ENCODE results near the gene SMOC1. TPM values are rescaled to one million over a fixed set of nuclear protein-coding genes. Genes with fewer than 3 reads are reported as not detected.
A peak's percentile ranks its signal among the peaks of the same experiment; 100 is the strongest.

The SMOC1 gene
- total and polyA plus RNA-seq, 9 of the 15 experiments (the other 6 are each of a cell fraction or from before 2014, with no cell fraction given) = 0.04 TPM; not detected in 8

DNA sequence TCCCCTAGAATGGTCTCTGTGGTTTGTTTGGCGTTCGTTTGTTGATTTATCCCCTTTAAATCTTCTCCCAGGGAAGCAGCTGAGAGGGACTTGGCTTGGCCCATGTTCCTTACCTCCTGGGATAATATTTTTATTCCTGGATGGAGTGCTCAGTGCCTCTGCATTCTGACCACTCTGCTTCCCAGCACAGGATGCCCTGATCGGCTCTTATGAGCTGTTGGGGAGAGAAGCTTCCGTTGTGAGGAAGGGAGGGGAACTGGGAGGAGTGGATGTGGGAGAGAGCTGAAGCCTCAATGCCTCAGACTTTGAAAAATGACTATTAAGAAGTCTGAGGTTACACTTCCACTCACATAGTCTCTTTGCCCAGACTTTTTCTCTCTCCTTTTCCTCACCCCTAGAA, 114.8 kb downstream of the SMOC1 start:
- no peaks in the 10 kb centered on the region for H3K9me3 ChIP-seq (replicated peaks; ENCODE audit: control insufficient read depth, insufficient read depth, low read depth, low read length)
- FAIRE-seq (no peak), ATAC-seq (no peak), DNase-seq (ENCODE audit: extremely low read depth in 1 of 4, low spot score in 3 of 4) (no peak)
- H4K20me1 ChIP-seq (replicated peaks; ENCODE audit: control insufficient read depth, insufficient read depth, low read length) = no peaks in the 10 kb centered on the region
- WGBS (ENCODE audit: insufficient coverage, low coverage, missing lambda C conversion rate) = 0% methylated on average over 4 of the region's 4 CpGs
- H3K27ac ChIP-seq (ENCODE audit: extremely low read depth, low read depth, low read length) = no peak overlapping the region
- no peak overlapping the region for H3K4me3 ChIP-seq
- ChIA-PET CTCF (ENCODE audit: low intra/inter-chr PET ratio) (no interaction called here), POLR2A (interaction anchor here (0.6 kb wide), 1 partner anchor 880 kb away, joined by 4 read pairs; no protein-coding TSS in a partner anchor)
- H3K9me1 ChIP-seq (ENCODE audit: control insufficient read depth, insufficient read depth, low read length) = no peaks in the 10 kb centered on the region
- BruUV-seq (replicated peaks) = no TSS peak
- intact Hi-C loops (cut with micrococcal nuclease) = no loop called here
- H3K4me1 ChIP-seq (replicated peaks in 1 of 2; ENCODE audit: control insufficient read depth in 2 of 2, insufficient read depth in 2 of 2, low read length in 2 of 2) = no peaks in the 10 kb centered on the region
- H3K27me3 ChIP-seq (ENCODE audit: control insufficient read depth in 2 of 2, insufficient read depth in 2 of 2, low read length in 2 of 2) = no peaks in the 10 kb centered on the region
- H3K9ac ChIP-seq (ENCODE audit: insufficient read depth in 1 of 2, low read depth in 2 of 2, low read length in 2 of 2) = no peak overlapping the region
- TF ChIP-seq STAT5B (CRISPR knock-in tag; IDR thresholded peaks at IDR 0.05) (no peak), ZNF165 (CRISPR knock-in tag; IDR thresholded peaks at IDR 0.05; ENCODE audit: borderline replicate concordance) (no peak), TARDBP (IDR thresholded peaks at IDR 0.05) (no peak), HNRNPH1 (optimal IDR thresholded peaks at IDR 0.05; ENCODE audit: low read depth, low read length) (no peak)
- no peaks in the 10 kb centered on the region for H3K36me3 ChIP-seq (ENCODE audit: control insufficient read depth, insufficient read depth, low read length)
- no peak overlapping the region for H3K4me2 ChIP-seq (ENCODE audit: insufficient read depth, low read length)
- in situ Hi-C loops (cut with MboI) = no loop called here
- no peak overlapping the region for H2AFZ ChIP-seq (ENCODE audit: low read depth, low read length)
- no peaks in the 10 kb centered on the region for H3K79me2 ChIP-seq (ENCODE audit: control insufficient read depth, insufficient read depth, low read length)

DNA sequence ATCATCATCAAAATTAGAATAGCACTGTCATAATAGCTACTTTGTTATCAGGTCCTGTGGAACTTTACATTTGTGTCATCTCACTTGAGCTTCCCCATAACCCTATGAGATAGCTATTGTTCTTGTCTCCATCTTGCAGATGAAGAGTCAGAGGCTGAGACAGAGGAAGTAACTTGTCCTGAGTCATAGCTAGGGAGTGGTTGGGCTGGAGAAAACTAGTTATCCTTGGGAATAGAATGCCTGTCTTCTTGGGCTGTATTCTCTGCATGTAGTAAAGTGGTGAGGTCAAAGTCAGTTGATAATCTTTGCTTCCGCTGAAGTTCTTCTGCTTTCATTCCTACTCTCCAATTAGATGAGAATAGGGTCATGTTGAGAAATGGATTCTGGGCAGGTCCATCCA, 117.0 kb downstream of the SMOC1 start:
- in situ Hi-C loops (cut with MboI) (no loop called here), intact Hi-C loops (cut with micrococcal nuclease) (no loop called here)
- Histone ChIP-seq H3K27ac (ENCODE audit: extremely low read depth, low read depth, low read length) (no peak overlapping the region), H2AFZ (ENCODE audit: low read depth, low read length) (no peak overlapping the region), H3K9me3 (replicated peaks; ENCODE audit: control insufficient read depth, insufficient read depth, low read depth, low read length) (no peaks in the 10 kb centered on the region), H4K20me1 (replicated peaks; ENCODE audit: control insufficient read depth, insufficient read depth, low read length) (no peaks in the 10 kb centered on the region), H3K4me3 (no peak overlapping the region), H3K79me2 (ENCODE audit: control insufficient read depth, insufficient read depth, low read length) (no peaks in the 10 kb centered on the region), H3K4me1 (replicated peaks in 1 of 2; ENCODE audit: control insufficient read depth in 2 of 2, insufficient read depth in 2 of 2, low read length in 2 of 2) (no peaks in the 10 kb centered on the region), H3K9ac (ENCODE audit: insufficient read depth in 1 of 2, low read depth in 2 of 2, low read length in 2 of 2) (no peak overlapping the region), H3K27me3 (ENCODE audit: control insufficient read depth in 2 of 2, insufficient read depth in 2 of 2, low read length in 2 of 2) (peaks cover 0 to 7% of the 10 kb centered on the region in 2 experiments; a peak in 1 of 5 replicates), H3K4me2 (ENCODE audit: insufficient read depth, low read length) (no peak overlapping the region), H3K36me3 (ENCODE audit: control insufficient read depth, insufficient read depth, low read length) (no peaks in the 10 kb centered on the region), H3K9me1 (ENCODE audit: control insufficient read depth, insufficient read depth, low read length) (no peaks in the 10 kb centered on the region)
- DNase-seq (ENCODE audit: extremely low read depth in 1 of 4, low spot score in 3 of 4) (no peak), ATAC-seq (no peak), FAIRE-seq (no peak)
- ChIA-PET CTCF (ENCODE audit: low intra/inter-chr PET ratio) (no interaction called here), POLR2A (no interaction called here)
- TF ChIP-seq HMBOX1 (IDR thresholded peaks at IDR 0.05) (peak; percentile 74), FOS (IDR thresholded peaks at IDR 0.05; ENCODE audit: extremely low read depth, insufficient read length) (no peak), SPI1 (IDR thresholded peaks at IDR 0.05; ENCODE audit: borderline replicate concordance, low read depth, low read length) (0 out of 2 replicates have a peak, but pooled peaks have one; percentile 3), CSDE1 (IDR thresholded peaks at IDR 0.05) (no peak), ZNF785 (CRISPR knock-in tag; IDR thresholded peaks at IDR 0.05) (no peak)
- BruUV-seq (replicated peaks) = no TSS peak
- 11% methylated on average over 1 of the region's 1 CpG for WGBS (ENCODE audit: insufficient coverage, low coverage, missing lambda C conversion rate)
